GM12892 (cell line): ENCODE results near the gene C20orf202.

Experiments used
- POLR2A ChIP-seq: IDR thresholded peaks from 2 replicates; pipeline ENCODE4 v1.6.1; 2011; ENCODE audit warnings: low read depth, low read length, control low read depth
- POLR2AphosphoS5 ChIP-seq: IDR thresholded peaks from 2 replicates; pipeline ENCODE4 v1.6.1; 2011; ENCODE audit warnings: low read depth, low read length, control low read depth
- TAF1 ChIP-seq: IDR thresholded peaks from 2 replicates; pipeline ENCODE4 v1.6.1; 2011; ENCODE audit warnings: low read depth, mild to moderate bottlenecking, control low read depth, low read length, borderline replicate concordance

GRCh38 chr20:1212607-1213396 is 9.5 kb downstream of the C20orf202 start:
- TF ChIP-seq POLR2AphosphoS5 (no peak), POLR2A (no peak), TAF1 (no peak)
